H1 (cell line): ENCODE results near the gene PTCSC3. TPM values are rescaled to one million over a fixed set of nuclear protein-coding genes. Genes with fewer than 3 reads are reported as not detected.

Experiments used
- CTCF ChIA-PET: fragments of 300-600 bp; sonication (Branson Sonifier 250); formaldehyde crosslinking; loops from one replicate; lab custom pipeline; 2021; ENCODE audit not compliant: partially characterized antibody; lab: Charles Lee
- POLR2A ChIA-PET: fragments of 300-600 bp; sonication (Branson Sonifier 250); formaldehyde crosslinking; loops from one replicate; lab custom pipeline; 2021; ENCODE audit warnings: inconsistent platforms; ENCODE audit not compliant: partially characterized antibody; lab: Charles Lee
- DNase-seq, 2 experiments: peaks; one replicate each; pipeline versions ENCODE4 v3.0.0 to v3.0.0-alpha.2; 2010 to 2022; ENCODE audit warnings: low spot score in 2 of 2, low read depth in 1 of 2, mixed read lengths in 1 of 2
- FAIRE-seq: peaks from 2 replicates; lab custom pipeline; 2011; peaks lifted over from hg19 to GRCh38; lab: Jason Lieb, UNC
- H2AFZ ChIP-seq: 2 replicates; pipeline ENCODE4 v1.8.1; 2012; ENCODE audit warnings: low read length, inconsistent platforms
- H2AK5ac ChIP-seq: 2 replicates; pipeline ENCODE4 v1.6.1; 2013; ENCODE audit warnings: low read depth, low read length
- H2BK120ac ChIP-seq: replicated peaks from 2 replicates; pipeline ENCODE3; 2013; ENCODE audit warnings: low read depth, low read length, inconsistent platforms
- H2BK12ac ChIP-seq: 2 replicates; pipeline ENCODE4 v1.6.1; 2013; ENCODE audit warnings: low read depth, low read length
- H2BK15ac ChIP-seq: 2 replicates; pipeline ENCODE4 v1.6.1; 2013; ENCODE audit warnings: low read length
- H2BK20ac ChIP-seq: 2 replicates; pipeline ENCODE4 v1.6.1; 2013; ENCODE audit warnings: low read length
- H2BK5ac ChIP-seq: 2 replicates; pipeline ENCODE4 v1.6.1; 2013; ENCODE audit warnings: low read depth, low read length
- H3K14ac ChIP-seq: 2 replicates; pipeline ENCODE4 v1.6.1; 2013; ENCODE audit warnings: inconsistent platforms; ENCODE audit not compliant: insufficient read length
- H3K18ac ChIP-seq: 2 replicates; pipeline ENCODE4 v1.6.1; 2013; ENCODE audit warnings: low read length; ENCODE audit errors: extremely low read depth
- H3K23ac ChIP-seq: 2 replicates; pipeline ENCODE4 v1.6.1; 2013; ENCODE audit warnings: inconsistent platforms; ENCODE audit not compliant: insufficient read length
- H3K23me2 ChIP-seq: 2 replicates; pipeline ENCODE4 v1.6.1; 2013; ENCODE audit warnings: low read depth, low read length
- H3K27ac ChIP-seq: 2 replicates; pipeline ENCODE4 v1.6.1; 2011; ENCODE audit warnings: low read depth, low read length, inconsistent platforms
- H3K27me3 ChIP-seq, 4 experiments: replicated peaks in 1 of 4; 1 replicate in 1 of 4; 2 replicates in 3 of 4; pipeline versions ENCODE4 v1.6.1 to v1.8.1; 2011 to 2013; ENCODE audit warnings: low read length in 3 of 4, mild to moderate bottlenecking in 3 of 4, inconsistent platforms in 2 of 4, mixed read lengths in 2 of 4, moderate library complexity in 1 of 4; ENCODE audit not compliant: control insufficient read depth in 3 of 4, insufficient read depth in 3 of 4; ENCODE audit errors: extremely low read depth in 1 of 4
- H3K36me3 ChIP-seq, 4 experiments: 2 replicates each; pipeline versions ENCODE4 v1.6.1 to v1.8.1; 2011 to 2013; ENCODE audit warnings: mild to moderate bottlenecking in 4 of 4, low read length in 3 of 4, moderate library complexity in 2 of 4, control low read depth in 1 of 4, inconsistent platforms in 1 of 4; ENCODE audit not compliant: insufficient read depth in 4 of 4, control insufficient read depth in 2 of 4
- H3K4ac ChIP-seq: replicated peaks from 2 replicates; pipeline ENCODE3; 2013; ENCODE audit warnings: low read length, low read depth, mixed read lengths, inconsistent platforms; ENCODE audit not compliant: insufficient read length
- H3K4me1 ChIP-seq, 4 experiments: replicated peaks in 1 of 4; 1 replicate in 1 of 4; 2 replicates in 3 of 4; pipeline versions ENCODE4 v1.6.1 to v1.8.1; 2011 to 2013; ENCODE audit warnings: low read length in 3 of 4, inconsistent platforms in 2 of 4, mixed read lengths in 1 of 4; ENCODE audit not compliant: insufficient read depth in 4 of 4, control insufficient read depth in 3 of 4
- H3K4me2 ChIP-seq, 2 experiments: 2 replicates each; pipeline versions ENCODE4 v1.6.1 to v1.8.1; 2011 to 2013; ENCODE audit warnings: low read depth in 2 of 2, low read length in 2 of 2, control low read depth in 1 of 2, inconsistent platforms in 1 of 2, mild to moderate bottlenecking in 1 of 2; ENCODE audit not compliant: insufficient read depth in 1 of 2
- H3K4me3 ChIP-seq, 4 experiments: fragments of 200-600, 300-600 bp in 1 of 4; sonication (generic), shearing (Covaris generic), sonication (Bioruptor Twin) in 1 of 4; 2 replicates each; pipeline versions ENCODE4 v1.5.1 to v1.8.1; 2011 to 2016; ENCODE audit warnings: low read length in 4 of 4, low read depth in 3 of 4, control low read depth in 2 of 4, inconsistent platforms in 2 of 4, mild to moderate bottlenecking in 2 of 4, mixed read lengths in 1 of 4, moderate library complexity in 1 of 4; ENCODE audit not compliant: insufficient read depth in 2 of 4; ENCODE audit errors: extremely low read depth in 1 of 4
- H3K56ac ChIP-seq: replicated peaks from 2 replicates; pipeline ENCODE3; 2013; ENCODE audit warnings: low read depth, mild to moderate bottlenecking, mixed read lengths, low read length, inconsistent platforms; ENCODE audit not compliant: insufficient read length
- H3K79me1 ChIP-seq: 2 replicates; pipeline ENCODE4 v1.6.1; 2013; ENCODE audit warnings: low read depth, low read length, control low read depth
- H3K79me2 ChIP-seq, 2 experiments: 2 replicates each; pipeline versions ENCODE4 v1.6.1 to v1.8.1; 2012 to 2013; ENCODE audit warnings: low read length in 2 of 2, mild to moderate bottlenecking in 2 of 2, inconsistent platforms in 1 of 2; ENCODE audit not compliant: insufficient read depth in 2 of 2, control insufficient read depth in 1 of 2
- H3K9ac ChIP-seq, 4 experiments: replicated peaks in 1 of 4; 1 replicate in 1 of 4; 2 replicates in 3 of 4; pipeline versions ENCODE4 v1.6.1 to v1.8.1; 2011 to 2013; ENCODE audit warnings: low read depth in 3 of 4, low read length in 3 of 4, control low read depth in 2 of 4, mild to moderate bottlenecking in 2 of 4, moderate library complexity in 2 of 4, inconsistent platforms in 1 of 4; ENCODE audit errors: extremely low read depth in 1 of 4
- H3K9me3 ChIP-seq, 2 experiments: 2 replicates each; pipeline versions ENCODE4 v1.6.1 to v1.8.1; 2012 to 2013; ENCODE audit warnings: mild to moderate bottlenecking in 2 of 2, moderate library complexity in 2 of 2, control low read depth in 1 of 2, inconsistent platforms in 1 of 2, low read depth in 1 of 2, low read length in 1 of 2, mixed read lengths in 1 of 2; ENCODE audit not compliant: insufficient read depth in 2 of 2
- H4K20me1 ChIP-seq, 2 experiments: replicated peaks in 1 of 2; 2 replicates each; pipeline versions ENCODE3 to v1.8.1; 2011 to 2013; ENCODE audit warnings: inconsistent platforms in 2 of 2, low read length in 2 of 2, mild to moderate bottlenecking in 1 of 2; ENCODE audit not compliant: insufficient read depth in 2 of 2, control insufficient read depth in 1 of 2
- H4K5ac ChIP-seq: 2 replicates; pipeline ENCODE4 v1.6.1; 2013; ENCODE audit warnings: low read length, low read depth, mixed read lengths, inconsistent platforms; ENCODE audit not compliant: insufficient read length
- H4K8ac ChIP-seq: 2 replicates; pipeline ENCODE4 v1.8.0; 2013; ENCODE audit warnings: mild to moderate bottlenecking, moderate library complexity, low read length, inconsistent platforms; ENCODE audit not compliant: insufficient read depth; ENCODE audit errors: extremely low read depth
- H4K91ac ChIP-seq: replicated peaks from 2 replicates; pipeline ENCODE3; 2013; ENCODE audit warnings: low read length, mixed read lengths, inconsistent platforms; ENCODE audit not compliant: insufficient read length
- BRCA1 ChIP-seq: IDR thresholded peaks from 2 replicates; pipeline ENCODE4 v1.6.1; 2012; ENCODE audit warnings: low read depth, low read length, improper control_type of control experiment
- CHD2 ChIP-seq: IDR thresholded peaks from 2 replicates; pipeline ENCODE4 v1.6.1; 2012; ENCODE audit warnings: low read length, improper control_type of control experiment
- KDM4A ChIP-seq: IDR thresholded peaks from one replicate; pipeline ENCODE4 v1.7.1; 2012; ENCODE audit warnings: low read depth, mild to moderate bottlenecking, moderate library complexity, low read length, inconsistent platforms; ENCODE audit not compliant: severe bottlenecking
- MAFK ChIP-seq: IDR thresholded peaks from 2 replicates; pipeline ENCODE4 v1.6.1; 2012; ENCODE audit warnings: low read depth, mild to moderate bottlenecking, improper control_type of control experiment, low read length
- SIRT6 ChIP-seq: IDR thresholded peaks from one replicate; pipeline ENCODE4 v1.7.1; 2012; ENCODE audit warnings: low read length, inconsistent platforms
- WGBS, 2 experiments: shearing (Covaris generic) in 1 of 2; methylation state at CpG; one replicate each; pipeline versions ENCODE4 v1.1.6 to v1.1.7; 2013 to 2015; ENCODE audit warnings: low lambda C conversion rate in 2 of 2, mixed read lengths in 2 of 2, inconsistent platforms in 1 of 2, low coverage in 1 of 2, missing lambda C conversion rate in 1 of 2; ENCODE audit not compliant: insufficient replicate concordance in 2 of 2, insufficient coverage in 1 of 2, insufficient read length in 1 of 2; ENCODE audit errors: extremely low coverage in 1 of 2, missing lambda C conversion rate in 1 of 2; 5-methylcytosine and 5-hydroxymethylcytosine counted together
- polyA plus RNA-seq, 7 experiments: library from polyadenylated mRNA; depleted of rRNA in 3 of 7; stranded (reverse) in 5 of 7; unstranded in 2 of 7; fragments of >200 nt in 5 of 7; fragments of 200-250 nt in 2 of 7; gene quantifications; 1 replicate in 5 of 7; 2 replicates in 1 of 7; 4 replicates in 1 of 7; pipeline versions ENCODE4 v1.2.1 to v1.2.3, GENCODE V29; 2011 to 2013; ENCODE audit warnings: missing spikeins in 2 of 7, mixed read lengths in 2 of 7
- total RNA-seq: library from RNA; stranded (reverse); fragmentation: NEBNext Ultra II Directional; extraction: Animal tissue kit (Norgen Biotek cat#: 25700); gene quantifications from 2 replicates; pipeline ENCODE4 v1.2.1, GENCODE V29; 2021

The PTCSC3 gene
- total and polyA plus RNA-seq, 2 of the 8 experiments (the other 6 are each of a cell fraction or from before 2014, with no cell fraction given) = not detected

- H3K23me2 ChIP-seq = no peaks in the 10 kb centered on the region
- H2BK20ac ChIP-seq = no peak overlapping the region
- no peak overlapping the region for H3K27ac ChIP-seq
- H3K79me2 ChIP-seq = no peaks in the 10 kb centered on the region
- no peak overlapping the region for H4K5ac ChIP-seq
- peaks cover 0 to 2% (median under 1%) of the 10 kb centered on the region in 4 experiments; a peak in 2 of 7 replicates for H3K4me1 ChIP-seq
- 75% methylated on average over 5 of the region's 5 CpGs; no CpG with 5 or more reads in 1 of the 2 experiments for WGBS, 2 experiments
- peak overlapping the region; percentile 73; the same call in 1 of the 2 replicates for H2AFZ ChIP-seq
- no peak overlapping the region for H4K8ac ChIP-seq
- no peaks in the 10 kb centered on the region for H4K20me1 ChIP-seq
- H3K4ac ChIP-seq = no peak overlapping the region
- H3K79me1 ChIP-seq = no peaks in the 10 kb centered on the region
- H3K9me3 ChIP-seq = no peaks in the 10 kb centered on the region
- DNase-seq (no peak), FAIRE-seq (peak; percentile 50)
- ChIA-PET POLR2A (no interaction called here), CTCF (interaction anchor here (0.7 to 0.8 kb wide), 2 partner anchors 95 to 950 kb away, joined by 3 to 4 read pairs; no protein-coding TSS in a partner anchor)
- no peak overlapping the region for H3K23ac ChIP-seq
- no peak overlapping the region for H2AK5ac ChIP-seq
- no peak overlapping the region for H4K91ac ChIP-seq
- H3K36me3 ChIP-seq = no peaks in the 10 kb centered on the region
- H3K9ac ChIP-seq = no peak overlapping the region
- no peak overlapping the region for H2BK5ac ChIP-seq
- H3K18ac ChIP-seq = peak overlapping the region; percentile 28; the same call in 1 of the 2 replicates
- TF ChIP-seq SIRT6 (no peak), MAFK (peak; percentile 41; the same call in 1 of the 2 replicates), BRCA1 (no peak), CHD2 (no peak), KDM4A (no peak)
- no peak overlapping the region for H2BK12ac ChIP-seq
- H2BK15ac ChIP-seq = no peak overlapping the region
- no peak overlapping the region for H3K14ac ChIP-seq
- H2BK120ac ChIP-seq = no peak overlapping the region
- H3K4me2 ChIP-seq = 0 out of 4 replicates have a peak overlapping the region, but pooled peaks of 1 of the 2 experiments have one; percentile 1
- no peak overlapping the region for H3K56ac ChIP-seq
- H3K4me3 ChIP-seq = no peak overlapping the region
- no peaks in the 10 kb centered on the region for H3K27me3 ChIP-seq
These were observed 9.1 kb downstream of the PTCSC3 start for GRCh38 chr14:36167431-36167830.
